Esophagus muscularis mucosa (tissue), 4 donors: ENCODE results near the gene TAPT1.

Experiments
- CTCF ChIP-seq, 3 experiments: fragments of 200-600 bp in 2 of 3; fragments of 450-650 bp in 1 of 3; sonication (generic) in 2 of 3; IDR thresholded peaks; one replicate each; pipeline ENCODE4 v1.5.1; 2017 to 2019; ENCODE audit warnings: antibody characterized with exemption in 3 of 3, mild to moderate bottlenecking in 2 of 3, moderate library complexity in 1 of 3
- EP300 ChIP-seq: sonication (generic); formaldehyde crosslinking; IDR thresholded peaks from one replicate; pipeline ENCODE4 v1.6.1; 2017; ENCODE audit warnings: antibody characterized with exemption
- POLR2AphosphoS5 ChIP-seq, 2 donors: sonication (generic); formaldehyde crosslinking; IDR thresholded peaks; one replicate each; pipeline ENCODE4 v1.6.1; 2017; ENCODE audit warnings: antibody characterized with exemption in 2 of 2

GRCh38 chr4:16117164-16117563, 109.1 kb downstream of the TAPT1 start:
- TF ChIP-seq CTCF (IDR thresholded peaks at IDR 0.05) = no peak
- TF ChIP-seq POLR2AphosphoS5 (IDR thresholded peaks at IDR 0.05) = no peak
- TF ChIP-seq EP300 = no peak
